PC-9 (cell line): Measurements from ENCODE around the gene YES1. TPM values are rescaled to one million over a fixed set of nuclear protein-coding genes. Genes with fewer than 3 reads are reported as not detected.

Source experiments
- BruUV-seq: library from RNA; stranded (reverse); fragments of 400-500 nt; replicated peaks from 2 replicates; lab custom pipeline; 2021; lab: Mats Ljungman, UMichigan
- CTCF ChIA-PET: fragments of 300-600 bp; sonication (Branson Sonifier 250); formaldehyde crosslinking; loops from one replicate; lab custom pipeline; 2022; ENCODE audit warnings: antibody characterized with exemption; lab: Charles Lee
- POLR2A ChIA-PET: fragments of 300-600 bp; sonication (Branson Sonifier 250); formaldehyde crosslinking; loops from one replicate; lab custom pipeline; 2022; ENCODE audit warnings: antibody characterized with exemption; ENCODE audit not compliant: unreplicated experiment; lab: Charles Lee
- DNase-seq, 2 experiments: peaks; one replicate each; pipeline versions ENCODE4 v3.0.0 to v3.0.0-alpha.2; 2015 to 2022; ENCODE audit warnings: mixed read lengths in 1 of 2
- H2AFZ ChIP-seq: fragments of 200-600 bp; sonication (generic); 2 replicates; pipeline ENCODE4 v1.8.1; 2017; ENCODE audit warnings: antibody characterized with exemption
- H3F3A ChIP-seq: fragments of 200-600 bp; sonication (generic); 2 replicates; pipeline ENCODE4 v1.8.1; 2017; ENCODE audit warnings: antibody characterized with exemption, mild to moderate bottlenecking, low read depth; ENCODE audit not compliant: insufficient read depth
- H3K27ac ChIP-seq: fragments of 200-600 bp; sonication (generic); 2 replicates; pipeline ENCODE4 v1.6.1; 2016; ENCODE audit warnings: mixed run types
- H3K27me3 ChIP-seq: fragments of 200-600 bp; sonication (generic); 2 replicates; pipeline ENCODE4 v1.6.1; 2016; ENCODE audit warnings: low read depth, mixed run types; ENCODE audit not compliant: insufficient read depth
- H3K36me3 ChIP-seq: fragments of 200-600 bp; sonication (generic); 2 replicates; pipeline ENCODE4 v1.6.1; 2016; ENCODE audit warnings: low read depth, mixed run types
- H3K4me1 ChIP-seq: fragments of 200-600 bp; sonication (generic); replicated peaks from 2 replicates; pipeline ENCODE4 v1.6.1; 2016; ENCODE audit warnings: mixed run types; ENCODE audit not compliant: insufficient read depth
- H3K4me2 ChIP-seq: fragments of 200-600 bp; sonication (generic); 2 replicates; pipeline ENCODE4 v1.6.1; 2017; ENCODE audit warnings: mixed run types
- H3K4me3 ChIP-seq: fragments of 200-600 bp; sonication (generic); 2 replicates; pipeline ENCODE4 v1.6.1; 2016; ENCODE audit warnings: mixed run types
- H3K79me2 ChIP-seq: fragments of 200-600 bp; sonication (generic); 2 replicates; pipeline ENCODE4 v1.6.1; 2017; ENCODE audit warnings: low read depth, mixed run types
- H3K9me2 ChIP-seq: fragments of 200-600 bp; sonication (generic); 2 replicates; pipeline ENCODE4 v1.8.1; 2017; ENCODE audit warnings: mild to moderate bottlenecking; ENCODE audit not compliant: insufficient read depth
- H3K9me3 ChIP-seq: fragments of 200-600 bp; sonication (generic); 2 replicates; pipeline ENCODE4 v1.8.1; 2016; ENCODE audit warnings: low read depth; ENCODE audit not compliant: insufficient read depth
- H4K20me1 ChIP-seq: fragments of 200-600 bp; sonication (generic); 2 replicates; pipeline ENCODE4 v1.8.1; 2017; ENCODE audit not compliant: insufficient read depth
- CTCF ChIP-seq: fragments of 200-600 bp; sonication (generic); conservative IDR thresholded peaks from 2 replicates; pipeline ENCODE4 v1.6.1; 2017; ENCODE audit warnings: mixed run types, antibody characterized with exemption, mild to moderate bottlenecking, moderate library complexity
- EZH2 ChIP-seq: fragments of 200-600 bp; sonication (generic); IDR thresholded peaks from 2 replicates; pipeline ENCODE4 v1.8.0; 2017; ENCODE audit warnings: antibody characterized with exemption, low read depth
- intact Hi-C: fragments of 100-400 bp; cut with micrococcal nuclease; formaldehyde crosslinking; loops from one replicate; pipeline ENCODE4 v1.10.0; 2022; ENCODE audit not compliant: unreplicated experiment
- total RNA-seq: library from RNA; stranded (reverse); gene quantifications from 2 replicates; pipeline ENCODE4 v1.2.3, GENCODE V29; 2021

Gene YES1
- total RNA-seq, 1 experiment from 2014 or later: 111 TPM

- H3K4me2 ChIP-seq: no peak overlapping the region
- TF ChIP-seq EZH2 (no peak), CTCF (no peak)
- H3K79me2 ChIP-seq: no peaks in the 10 kb centered on the region
- H3K9me3 ChIP-seq: no peaks in the 10 kb centered on the region; the same call in 1 of the 2 replicates
- no peak for DNase-seq
- H3K27me3 ChIP-seq: no peaks in the 10 kb centered on the region
- H4K20me1 ChIP-seq: no peaks in the 10 kb centered on the region
- no peaks in the 10 kb centered on the region for H3K9me2 ChIP-seq
- H2AFZ ChIP-seq: no peak overlapping the region
- POLR2A ChIA-PET: no interaction called here
- intact Hi-C loops: no loop called here
- no peak overlapping the region for H3K27ac ChIP-seq
- H3K4me3 ChIP-seq: no peak overlapping the region
- H3F3A ChIP-seq: peaks cover 8% of the 10 kb centered on the region; the same call in 1 of the 2 replicates
- no peaks in the 10 kb centered on the region for H3K36me3 ChIP-seq
- peaks cover 4% of the 10 kb centered on the region for H3K4me1 ChIP-seq
- CTCF ChIA-PET: interaction anchor here (0.6 to 3.3 kb wide), 6 partner anchors 8 to 1707 kb away, joined by 3 to 28 read pairs (median 4); partner anchors contain the start of gene ENOSF1
- BruUV-seq: no TSS peak
Measured at GRCh38 chr18:840023-840408, 28.0 kb upstream of the YES1 start.

GRCh38 chr18:839224-840022 lies 27.4 kb upstream of the YES1 start:
- BruUV-seq: no TSS peak
- ChIA-PET CTCF (interaction anchor here (0.5 to 3.3 kb wide), 12 partner anchors 8 to 1194 kb away, joined by 3 to 28 read pairs (median 4); partner anchors contain the start of gene ENOSF1), POLR2A (interaction anchor here (0.7 kb wide), 1 partner anchor 13 kb away, joined by 4 read pairs; no protein-coding TSS in a partner anchor)
- Histone ChIP-seq H3K27me3 (no peaks in the 10 kb centered on the region), H3K79me2 (no peaks in the 10 kb centered on the region), H3K4me3 (no peak overlapping the region), H3F3A (0 out of 2 replicates have a peak, but pooled peaks cover 3% of the 10 kb centered on the region), H3K36me3 (no peaks in the 10 kb centered on the region), H3K9me3 (no peaks in the 10 kb centered on the region), H3K27ac (no peak overlapping the region), H2AFZ (no peak overlapping the region), H3K9me2 (no peaks in the 10 kb centered on the region), H3K4me1 (no peaks in the 10 kb centered on the region), H4K20me1 (no peaks in the 10 kb centered on the region), H3K4me2 (peak overlapping the region; percentile 43)
- intact Hi-C loops: loop anchor here (2.0 to 10.0 kb wide), 4 partner anchors 97 to 575 kb away; partner anchors contain the start of genes ENOSF1 and THOC1
- TF ChIP-seq EZH2 (no peak), CTCF (peak; percentile 93)
- peak; percentile 49 to 76 for DNase-seq

- H3K27me3 ChIP-seq: no peaks in the 10 kb centered on the region
- H3K9me2 ChIP-seq: no peaks in the 10 kb centered on the region
- no peak overlapping the region for H3K4me3 ChIP-seq
- H3K27ac ChIP-seq: no peak overlapping the region
- no peaks in the 10 kb centered on the region for H3F3A ChIP-seq
- no TSS peak for BruUV-seq
- no peaks in the 10 kb centered on the region for H3K9me3 ChIP-seq
- no peaks in the 10 kb centered on the region for H3K36me3 ChIP-seq
- no peaks in the 10 kb centered on the region for H3K4me1 ChIP-seq
- no peaks in the 10 kb centered on the region for H4K20me1 ChIP-seq
- intact Hi-C loops: loop anchor here (2.0 to 10.0 kb wide), 4 partner anchors 95 to 573 kb away; partner anchors contain the start of genes ENOSF1 and THOC1
- no peak overlapping the region for H3K4me2 ChIP-seq
- no peak overlapping the region for H2AFZ ChIP-seq
- ChIA-PET CTCF (no interaction called here), POLR2A (no interaction called here)
- no peak for DNase-seq
- no peaks in the 10 kb centered on the region for H3K79me2 ChIP-seq
- TF ChIP-seq EZH2 (no peak), CTCF (no peak)
Measured at GRCh38 chr18:837922-838321, 25.9 kb upstream of the YES1 start.
